ENCODE results near the gene SIK3.

The SIK3 gene

DNA sequence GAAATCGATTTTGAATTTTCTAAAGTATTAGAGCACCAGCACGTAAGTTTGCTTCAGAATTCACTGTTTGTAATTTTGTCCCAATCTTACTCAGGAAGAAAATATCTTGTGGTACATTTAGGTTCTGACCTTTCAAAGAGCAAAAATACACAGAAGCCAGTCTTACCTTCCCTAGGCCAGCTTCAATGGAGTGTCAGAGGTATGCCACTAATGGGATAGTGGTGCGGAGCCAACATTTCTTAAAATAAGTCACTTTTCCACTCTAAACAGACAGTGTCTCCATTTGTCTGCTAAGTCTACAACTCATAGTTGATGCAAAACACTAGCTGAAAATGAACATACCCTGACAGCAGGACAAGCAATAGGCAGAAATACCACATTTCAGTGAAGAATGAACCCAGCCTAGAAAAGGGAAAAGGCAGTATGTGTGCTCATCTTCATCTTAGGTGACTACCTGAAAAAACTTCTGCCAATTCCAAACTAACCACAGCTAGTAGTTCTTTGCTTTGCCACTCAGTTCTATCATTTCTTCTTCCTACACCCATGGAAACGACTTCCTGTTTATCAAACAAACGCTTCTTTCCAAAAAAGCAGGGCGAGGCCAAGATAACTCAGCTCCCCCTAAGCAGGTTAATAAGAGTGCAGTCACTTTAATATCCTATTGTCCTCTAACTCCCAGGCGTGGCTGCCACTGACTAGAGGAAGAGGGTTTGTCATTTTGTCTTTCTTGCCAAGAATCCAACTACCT lies 166.8 kb downstream of the SIK3 start:
- no peak for TF ChIP-seq ZFX (IDR thresholded peaks at IDR 0.05; ENCODE audit: borderline replicate concordance)
- TF ChIP-seq, protein P1, sequence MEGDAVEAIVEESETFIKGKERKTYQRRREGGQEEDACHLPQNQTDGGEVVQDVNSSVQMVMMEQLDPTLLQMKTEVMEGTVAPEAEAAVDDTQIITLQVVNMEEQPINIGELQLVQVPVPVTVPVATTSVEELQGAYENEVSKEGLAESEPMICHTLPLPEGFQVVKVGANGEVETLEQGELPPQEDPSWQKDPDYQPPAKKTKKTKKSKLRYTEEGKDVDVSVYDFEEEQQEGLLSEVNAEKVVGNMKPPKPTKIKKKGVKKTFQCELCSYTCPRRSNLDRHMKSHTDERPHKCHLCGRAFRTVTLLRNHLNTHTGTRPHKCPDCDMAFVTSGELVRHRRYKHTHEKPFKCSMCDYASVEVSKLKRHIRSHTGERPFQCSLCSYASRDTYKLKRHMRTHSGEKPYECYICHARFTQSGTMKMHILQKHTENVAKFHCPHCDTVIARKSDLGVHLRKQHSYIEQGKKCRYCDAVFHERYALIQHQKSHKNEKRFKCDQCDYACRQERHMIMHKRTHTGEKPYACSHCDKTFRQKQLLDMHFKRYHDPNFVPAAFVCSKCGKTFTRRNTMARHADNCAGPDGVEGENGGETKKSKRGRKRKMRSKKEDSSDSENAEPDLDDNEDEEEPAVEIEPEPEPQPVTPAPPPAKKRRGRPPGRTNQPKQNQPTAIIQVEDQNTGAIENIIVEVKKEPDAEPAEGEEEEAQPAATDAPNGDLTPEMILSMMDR (IDR thresholded peaks at IDR 0.05): no peak
- H3K27ac ChIP-seq: no peak overlapping the region

DNA sequence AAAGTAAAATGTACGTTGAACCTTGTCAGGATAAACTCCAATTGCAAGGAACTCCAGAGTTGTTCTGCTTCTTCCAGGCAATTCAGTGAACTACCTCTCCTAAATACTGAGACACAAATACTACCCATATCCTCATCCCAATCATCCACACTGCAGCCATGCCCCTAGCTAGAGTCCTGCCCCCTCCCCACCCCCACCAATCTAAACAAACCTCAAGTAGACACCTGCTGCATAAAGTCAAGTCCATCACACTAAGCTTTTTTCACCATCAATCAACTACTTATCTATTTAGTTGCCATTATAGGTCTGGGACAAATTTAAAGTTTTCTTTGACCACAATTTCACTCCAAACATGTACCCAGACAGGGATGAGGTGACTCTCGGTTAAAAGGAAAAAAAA lies 167.6 kb downstream of the SIK3 start:
- TF ChIP-seq, protein P1 (IDR thresholded peaks at IDR 0.05): no peak
- no peak for TF ChIP-seq ZFX (IDR thresholded peaks at IDR 0.05; ENCODE audit: borderline replicate concordance)
- H3K27ac ChIP-seq: no peak overlapping the region

DNA sequence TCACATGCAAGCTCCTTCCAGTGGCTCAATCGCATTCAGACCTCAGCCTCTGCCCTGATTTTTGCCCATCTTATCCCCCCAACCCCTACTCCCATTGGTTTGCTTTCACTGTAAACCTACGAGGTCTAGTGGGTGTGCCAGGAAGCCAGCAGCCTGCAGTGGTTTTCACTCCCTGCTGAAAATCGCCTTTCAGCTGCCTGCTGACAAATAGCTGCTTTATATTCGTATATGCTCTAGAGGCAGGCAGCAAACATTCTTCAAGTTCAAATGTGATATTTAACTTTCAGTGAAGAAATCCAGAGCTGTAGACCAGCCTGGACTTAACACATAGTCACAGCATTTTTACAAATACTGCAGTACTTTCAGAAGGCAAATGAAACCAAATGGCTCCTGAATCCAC lies 168.1 kb downstream of the SIK3 start:
- no peak overlapping the region for H3K27ac ChIP-seq
- TF ChIP-seq ZFX (IDR thresholded peaks at IDR 0.05; ENCODE audit: borderline replicate concordance): no peak
- TF ChIP-seq, protein P1 (IDR thresholded peaks at IDR 0.05): no peak

DNA sequence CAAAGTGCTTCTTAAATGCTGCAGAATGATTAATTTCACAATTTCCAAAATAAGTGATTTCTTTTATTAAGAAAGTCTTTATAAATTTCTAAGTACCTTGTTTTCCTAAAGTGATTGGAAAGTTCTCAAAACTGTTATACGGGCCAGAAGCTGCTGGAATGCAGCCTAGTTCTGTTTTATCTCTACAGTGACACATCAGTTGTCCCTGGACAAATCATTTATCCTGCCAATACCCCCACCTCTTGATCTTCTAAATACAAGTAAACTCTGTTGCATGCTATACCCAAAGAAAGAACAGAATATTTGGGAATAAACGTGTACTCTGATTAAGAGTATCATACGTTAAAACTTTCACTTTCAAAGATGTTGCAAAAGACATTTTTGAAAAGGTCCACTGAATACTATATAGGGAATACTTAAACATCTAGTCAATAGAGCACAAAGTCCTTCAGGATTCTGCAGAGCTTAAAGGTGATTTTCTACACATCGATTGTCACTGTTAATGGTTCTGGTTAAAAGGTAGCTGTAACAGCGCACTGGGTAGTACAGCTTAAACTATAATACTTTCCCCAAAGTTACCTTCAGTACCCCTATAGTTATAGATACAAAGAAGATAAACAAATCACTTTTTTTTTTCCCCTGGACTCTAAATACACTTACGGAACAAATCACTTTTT lies 168.7 kb downstream of the SIK3 start:
- no peak overlapping the region for H3K27ac ChIP-seq
- TF ChIP-seq, protein P1 (IDR thresholded peaks at IDR 0.05): no peak
- no peak for TF ChIP-seq ZFX (IDR thresholded peaks at IDR 0.05; ENCODE audit: borderline replicate concordance)

DNA sequence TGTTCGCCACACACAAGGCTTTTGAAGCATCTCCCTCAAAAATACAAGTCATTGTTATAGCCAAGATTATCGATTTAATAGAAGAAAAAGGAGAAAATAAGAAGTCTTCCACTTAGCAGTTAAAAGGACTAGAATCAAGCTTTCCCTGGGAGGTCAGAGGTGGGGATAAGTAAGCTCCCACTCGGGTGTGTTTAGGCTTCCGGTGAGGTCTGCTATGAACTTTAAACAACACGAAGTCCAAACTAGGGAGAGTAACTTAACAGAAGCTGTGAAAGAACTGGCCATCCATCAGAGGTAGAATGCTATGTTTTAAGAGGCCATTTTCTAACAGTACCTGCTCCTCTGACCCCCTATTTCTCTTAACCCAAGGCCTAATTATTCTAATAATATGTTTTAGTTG lies 169.4 kb downstream of the SIK3 start:
- no peak for TF ChIP-seq ZFX (IDR thresholded peaks at IDR 0.05; ENCODE audit: borderline replicate concordance)
- TF ChIP-seq, protein P1 (IDR thresholded peaks at IDR 0.05): no peak
- no peak overlapping the region for H3K27ac ChIP-seq

DNA sequence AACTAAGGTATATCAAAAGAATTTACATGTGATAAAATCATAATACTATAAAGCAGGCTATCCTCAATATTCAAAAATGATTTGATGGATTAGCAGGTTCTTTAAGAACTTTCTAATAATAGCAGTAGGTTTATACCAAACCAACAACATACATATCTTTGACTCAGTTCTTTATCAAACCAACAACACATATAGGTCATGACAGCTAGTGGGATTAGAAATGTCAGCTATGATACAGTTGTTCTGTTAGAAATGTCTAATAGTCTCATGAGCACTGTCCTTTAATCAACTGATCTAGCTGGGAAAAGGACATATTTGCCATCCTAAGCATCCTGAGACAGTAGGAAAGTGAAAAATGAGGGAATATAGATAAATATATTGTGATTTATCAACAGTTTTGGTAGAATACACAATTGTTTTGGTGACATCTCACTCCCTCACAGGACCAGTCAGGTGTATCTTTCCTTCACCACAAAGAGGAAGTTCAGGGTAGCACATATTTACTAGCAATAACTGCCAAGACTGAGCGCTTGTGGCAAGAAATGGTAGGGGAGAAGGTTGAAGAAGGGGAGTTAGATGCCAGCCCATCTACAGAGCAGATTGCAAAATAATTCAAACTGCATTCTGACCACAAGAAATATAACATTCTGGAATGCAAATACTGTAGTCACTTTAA lies 170.0 kb downstream of the SIK3 start:
- no peak overlapping the region for H3K27ac ChIP-seq
- TF ChIP-seq, protein P1 (IDR thresholded peaks at IDR 0.05): no peak
